A673 (cell line): ENCODE measurements around the gene DRD2. TPM values are rescaled to one million over a fixed set of nuclear protein-coding genes. Genes with fewer than 3 reads are reported as not detected.

Source experiments
- BruUV-seq: library from RNA; stranded (reverse); fragments of 400-500 nt; replicated peaks from 2 replicates; lab custom pipeline; 2021; lab: Mats Ljungman, UMichigan
- CTCF ChIA-PET: fragments of 300-600 bp; sonication (Branson Sonifier 250); formaldehyde crosslinking; loops from one replicate; lab custom pipeline; 2022; ENCODE audit warnings: antibody characterized with exemption; lab: Charles Lee
- POLR2A ChIA-PET: fragments of 300-600 bp; sonication (Branson Sonifier 250); formaldehyde crosslinking; loops from one replicate; lab custom pipeline; 2022; ENCODE audit warnings: antibody characterized with exemption; ENCODE audit not compliant: low non-redundant PET; lab: Charles Lee
- DNase-seq: peaks from one replicate; pipeline ENCODE4 v3.0.0-alpha.2; 2015; ENCODE audit warnings: low spot score
- H3K27ac ChIP-seq: fragments of 200-600 bp; sonication (generic); 2 replicates; pipeline ENCODE4 v1.5.1; 2016; ENCODE audit warnings: mixed run types, low read depth, mild to moderate bottlenecking, mixed read lengths, antibody characterized with exemption, low read length; ENCODE audit not compliant: poor library complexity, severe bottlenecking
- H3K27me3 ChIP-seq: fragments of 200-600 bp; sonication (generic); replicated peaks from 2 replicates; pipeline ENCODE4 v1.6.1; 2017; ENCODE audit warnings: mixed run types, low read depth, mild to moderate bottlenecking, mixed read lengths, antibody characterized with exemption, low read length; ENCODE audit not compliant: insufficient read depth, poor library complexity
- H3K36me3 ChIP-seq: fragments of 200-600 bp; sonication (generic); 2 replicates; pipeline ENCODE4 v1.6.1; 2016; ENCODE audit warnings: mixed run types, mild to moderate bottlenecking, mixed read lengths, antibody characterized with exemption, low read length; ENCODE audit not compliant: insufficient read depth, poor library complexity, severe bottlenecking
- H3K4me1 ChIP-seq: fragments of 200-600 bp; sonication (generic); 2 replicates; pipeline ENCODE4 v1.6.1; 2017; ENCODE audit warnings: mixed run types, mild to moderate bottlenecking, mixed read lengths, antibody characterized with exemption, low read length; ENCODE audit not compliant: insufficient read depth, poor library complexity, severe bottlenecking
- H3K4me3 ChIP-seq: fragments of 200-600 bp; sonication (generic); 2 replicates; pipeline ENCODE4 v1.5.1; 2016; ENCODE audit warnings: low read depth, mixed run types, mild to moderate bottlenecking, mixed read lengths, low read length; ENCODE audit not compliant: poor library complexity, severe bottlenecking
- H3K9me3 ChIP-seq: fragments of 200-600 bp; sonication (generic); 2 replicates; pipeline ENCODE4 v1.6.1; 2016; ENCODE audit warnings: mixed run types, low read depth, mild to moderate bottlenecking, mixed read lengths, antibody characterized with exemption, low read length; ENCODE audit not compliant: poor library complexity, severe bottlenecking
- EZH2 ChIP-seq: fragments of 200-600 bp; sonication (generic); IDR thresholded peaks from 2 replicates; pipeline ENCODE4 v1.6.1; 2017; ENCODE audit warnings: borderline replicate concordance, low read depth, mild to moderate bottlenecking, mixed read lengths, antibody characterized with exemption, low read length; ENCODE audit not compliant: poor library complexity, severe bottlenecking
- intact Hi-C: fragments of 100-400 bp; cut with micrococcal nuclease; formaldehyde crosslinking; loops from one replicate; pipeline ENCODE4 v1.10.0; 2022; ENCODE audit not compliant: unreplicated experiment
- total RNA-seq: library from RNA; stranded (reverse); gene quantifications from 2 replicates; pipeline ENCODE4 v1.2.3, GENCODE V29; 2021
- TF ChIP-seq, protein P1 (sequence below): fragments of 300-800, 200-600 bp; sonication (generic); conservative IDR thresholded peaks from 2 replicates; pipeline ENCODE4 v1.5.1; 2017; ENCODE audit warnings: low read depth, mild to moderate bottlenecking, antibody characterized with exemption, low read length, moderate library complexity, mixed read lengths

Gene DRD2
- total RNA-seq, 1 experiment from 2014 or later: 0.39 TPM

DNA sequence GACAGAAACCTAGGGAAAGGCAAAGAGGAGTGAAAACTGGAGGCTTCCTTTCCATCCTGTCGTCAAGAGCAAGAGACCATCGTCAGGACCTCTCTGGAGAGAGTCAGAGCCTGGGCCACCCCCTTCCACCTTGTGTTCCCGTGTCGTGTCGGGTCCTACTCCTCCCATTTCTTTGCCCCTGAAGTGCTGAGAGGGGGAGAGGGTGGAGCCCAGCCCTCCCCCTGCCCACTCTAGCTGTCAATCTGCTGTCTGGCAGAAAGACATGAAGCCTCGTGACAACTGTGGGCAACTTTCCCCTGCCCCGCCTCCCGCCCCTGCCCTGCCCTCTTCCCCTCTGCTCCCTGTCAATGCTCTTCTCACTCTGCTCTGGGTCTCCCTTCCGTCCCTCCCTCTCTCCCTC lies 67.0 kb downstream of the DRD2 start:
- Histone ChIP-seq H3K9me3 (no peaks in the 10 kb centered on the region), H3K27me3 (no peaks in the 10 kb centered on the region), H3K4me1 (no peaks in the 10 kb centered on the region), H3K4me3 (no peak overlapping the region), H3K36me3 (no peaks in the 10 kb centered on the region), H3K27ac (no peak overlapping the region)
- intact Hi-C loops: no loop called here
- DNase-seq: no peak
- ChIA-PET CTCF (no interaction called here), POLR2A (no interaction called here)
- TF ChIP-seq EZH2: no peak
- TF ChIP-seq, protein P1, sequence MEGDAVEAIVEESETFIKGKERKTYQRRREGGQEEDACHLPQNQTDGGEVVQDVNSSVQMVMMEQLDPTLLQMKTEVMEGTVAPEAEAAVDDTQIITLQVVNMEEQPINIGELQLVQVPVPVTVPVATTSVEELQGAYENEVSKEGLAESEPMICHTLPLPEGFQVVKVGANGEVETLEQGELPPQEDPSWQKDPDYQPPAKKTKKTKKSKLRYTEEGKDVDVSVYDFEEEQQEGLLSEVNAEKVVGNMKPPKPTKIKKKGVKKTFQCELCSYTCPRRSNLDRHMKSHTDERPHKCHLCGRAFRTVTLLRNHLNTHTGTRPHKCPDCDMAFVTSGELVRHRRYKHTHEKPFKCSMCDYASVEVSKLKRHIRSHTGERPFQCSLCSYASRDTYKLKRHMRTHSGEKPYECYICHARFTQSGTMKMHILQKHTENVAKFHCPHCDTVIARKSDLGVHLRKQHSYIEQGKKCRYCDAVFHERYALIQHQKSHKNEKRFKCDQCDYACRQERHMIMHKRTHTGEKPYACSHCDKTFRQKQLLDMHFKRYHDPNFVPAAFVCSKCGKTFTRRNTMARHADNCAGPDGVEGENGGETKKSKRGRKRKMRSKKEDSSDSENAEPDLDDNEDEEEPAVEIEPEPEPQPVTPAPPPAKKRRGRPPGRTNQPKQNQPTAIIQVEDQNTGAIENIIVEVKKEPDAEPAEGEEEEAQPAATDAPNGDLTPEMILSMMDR: no peak
- no TSS peak for BruUV-seq

DNA sequence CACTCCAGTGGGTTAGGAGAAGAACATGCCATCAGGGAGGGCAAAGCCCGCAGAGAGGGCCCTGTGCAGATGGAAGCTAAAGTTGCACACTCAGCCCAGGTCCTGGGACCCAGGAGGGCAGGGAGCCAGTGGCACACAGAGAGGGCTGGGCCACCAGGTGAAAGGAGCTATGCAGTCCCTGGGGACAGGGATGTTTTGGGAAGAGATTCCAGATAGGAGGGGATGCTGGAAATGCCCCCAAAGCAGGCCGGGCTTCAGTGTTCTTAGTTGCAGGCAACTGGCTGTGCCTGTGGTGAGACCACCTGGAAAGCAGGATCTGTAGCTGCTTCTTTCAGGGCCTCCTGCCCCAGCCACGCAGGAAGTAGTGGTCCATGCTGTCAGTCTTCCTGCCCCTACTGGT lies 68.0 kb downstream of the DRD2 start:
- intact Hi-C loops: no loop called here
- CTCF ChIA-PET: no interaction called here
- BruUV-seq: no TSS peak

DNA sequence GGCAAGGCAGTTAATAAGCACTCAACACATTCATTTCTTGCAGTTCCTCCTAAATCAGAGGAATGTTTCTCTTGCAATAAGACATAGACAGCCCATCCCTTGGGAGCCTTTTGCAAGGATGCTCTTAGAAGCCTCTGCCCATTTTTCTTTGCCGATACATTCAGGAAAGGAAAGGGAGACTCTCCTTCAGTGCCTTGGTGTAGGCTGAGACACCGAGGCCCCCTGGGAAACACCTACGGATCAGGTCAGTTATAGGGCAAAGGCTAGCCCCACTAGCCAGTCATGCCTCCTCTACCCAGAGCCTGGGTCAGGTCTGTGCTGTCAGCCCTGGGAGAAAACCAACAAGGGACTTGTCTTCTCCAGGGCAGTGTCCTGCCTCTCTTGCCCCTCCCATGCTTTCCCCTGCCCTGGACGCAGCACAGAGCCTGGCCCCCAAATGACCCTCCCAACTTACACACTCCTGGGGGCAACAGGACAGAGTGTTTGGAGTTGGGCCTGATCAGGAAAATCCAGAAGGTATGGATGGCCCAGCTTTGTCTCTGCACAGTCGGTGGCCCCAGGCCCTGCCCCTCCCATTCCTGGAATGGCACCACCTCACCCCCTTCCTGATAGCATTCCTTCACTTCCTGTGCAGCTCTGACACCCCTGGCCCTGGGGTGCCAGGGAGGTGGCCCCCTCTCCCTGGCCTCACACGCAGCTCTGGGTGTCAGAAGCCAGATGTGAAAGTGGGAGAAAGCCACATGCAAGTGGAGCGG lies 69.3 kb downstream of the DRD2 start:
- no peaks in the 10 kb centered on the region for H3K36me3 ChIP-seq
- H3K4me3 ChIP-seq: no peak overlapping the region
- ChIA-PET CTCF (no interaction called here), POLR2A (no interaction called here)
- no peak for DNase-seq
- TF ChIP-seq EZH2: no peak
- TF ChIP-seq, protein P1: no peak
- H3K4me1 ChIP-seq: no peaks in the 10 kb centered on the region
- no peak overlapping the region for H3K27ac ChIP-seq
- no peaks in the 10 kb centered on the region for H3K27me3 ChIP-seq
- intact Hi-C loops: no loop called here
- no TSS peak for BruUV-seq
- no peaks in the 10 kb centered on the region for H3K9me3 ChIP-seq

More for the DNA sequence above, 68.0 kb downstream of the DRD2 start:
- no peaks in the 10 kb centered on the region for H3K9me3 ChIP-seq
- no peak overlapping the region for H3K27ac ChIP-seq
- H3K27me3 ChIP-seq: no peaks in the 10 kb centered on the region
- no peak for TF ChIP-seq EZH2
- TF ChIP-seq, protein P1: no peak
- no peak for DNase-seq
- no peaks in the 10 kb centered on the region for H3K36me3 ChIP-seq
- H3K4me1 ChIP-seq: no peaks in the 10 kb centered on the region
- POLR2A ChIA-PET: no interaction called here
- H3K4me3 ChIP-seq: no peak overlapping the region
